GM12892 (cell line): ENCODE data around the gene MTSS2.

Experiments used
- DNase-seq: peaks from one replicate; pipeline ENCODE4 v3.0.0; 2011; ENCODE audit not compliant: insufficient read length
- FAIRE-seq: peaks from 2 replicates; lab custom pipeline; 2011; peaks lifted over from hg19 to GRCh38; lab: Jason Lieb, UNC
- POLR2A ChIP-seq: IDR thresholded peaks from 2 replicates; pipeline ENCODE4 v1.6.1; 2011; ENCODE audit warnings: low read depth, low read length, control low read depth
- POLR2AphosphoS5 ChIP-seq: IDR thresholded peaks from 2 replicates; pipeline ENCODE4 v1.6.1; 2011; ENCODE audit warnings: low read depth, low read length, control low read depth
- TAF1 ChIP-seq: IDR thresholded peaks from 2 replicates; pipeline ENCODE4 v1.6.1; 2011; ENCODE audit warnings: low read depth, mild to moderate bottlenecking, control low read depth, low read length, borderline replicate concordance

MTSS2 gene

GRCh38 chr16:70703835-70704381, 18.1 kb upstream of the MTSS2 start:
- TF ChIP-seq POLR2A, result no peak
- no peak for TF ChIP-seq TAF1
- TF ChIP-seq POLR2AphosphoS5, result no peak
- FAIRE-seq (no peak), DNase-seq (no peak)

DNA sequence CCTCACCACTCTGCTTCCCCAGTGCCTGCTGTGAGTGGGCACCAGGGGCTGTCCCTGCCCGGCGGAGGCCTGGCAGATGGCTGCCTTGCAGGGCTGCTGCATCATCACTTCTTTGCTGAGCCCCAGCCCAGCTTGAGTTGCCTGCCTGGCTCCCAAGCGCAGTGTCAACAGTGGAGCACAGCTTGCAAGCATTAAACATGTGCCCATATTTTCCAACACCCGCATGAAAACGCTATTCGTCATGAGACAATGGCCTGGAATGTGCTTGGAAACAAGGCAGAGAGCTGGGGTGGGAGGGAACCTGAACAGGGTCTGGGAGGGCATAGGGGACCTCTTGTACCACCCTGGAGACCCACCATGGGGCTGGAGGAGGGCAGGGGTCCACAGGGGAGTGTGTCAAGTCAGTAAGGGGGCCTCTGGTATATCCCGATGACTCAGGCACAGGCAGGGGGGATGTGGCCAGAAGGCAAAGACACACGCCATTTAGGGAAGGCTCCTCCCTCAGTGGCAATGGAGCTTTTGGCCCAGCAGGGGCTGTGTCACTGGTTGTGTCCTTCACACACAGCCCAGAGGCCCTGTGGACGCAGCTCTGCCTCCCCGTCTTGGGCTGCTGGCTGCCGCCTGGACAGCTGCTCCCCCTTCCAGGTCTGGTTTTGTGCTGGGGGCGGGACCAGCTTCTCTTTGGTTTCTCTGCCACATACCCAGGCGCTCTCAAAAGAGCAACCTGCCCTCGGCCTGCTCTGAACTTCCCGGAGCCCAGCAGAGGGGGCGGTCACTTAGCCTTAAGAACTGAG, 17.4 kb upstream of the MTSS2 start:
- FAIRE-seq (no peak), DNase-seq (no peak)
- TF ChIP-seq TAF1, result no peak
- TF ChIP-seq POLR2A, result no peak
- TF ChIP-seq POLR2AphosphoS5, result no peak

DNA sequence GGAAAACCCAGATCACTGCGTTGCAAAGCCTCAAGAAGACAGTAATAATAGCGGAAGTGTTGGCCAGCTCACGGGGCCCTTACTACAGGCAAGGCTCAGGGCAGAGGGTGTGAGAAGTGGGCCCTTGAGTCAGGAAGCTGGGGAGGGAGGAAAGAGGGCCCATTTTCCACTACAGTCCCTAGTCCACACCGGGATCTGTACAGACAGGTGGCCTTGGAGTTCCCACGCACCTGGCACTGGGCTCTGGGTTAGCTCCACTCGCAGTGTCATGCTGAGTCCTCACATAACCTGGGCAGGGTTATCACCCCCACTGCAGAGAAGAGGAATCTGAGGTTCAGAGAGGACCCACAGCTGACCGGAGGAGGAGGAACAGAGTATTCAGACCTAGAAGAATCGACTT, 16.8 kb upstream of the MTSS2 start:
- DNase-seq (no peak), FAIRE-seq (no peak)
- TF ChIP-seq POLR2AphosphoS5 (no peak), TAF1 (no peak), POLR2A (no peak)

GRCh38 chr16:70701998-70702397, 16.1 kb upstream of the MTSS2 start:
- no peak for TF ChIP-seq TAF1
- no peak for TF ChIP-seq POLR2AphosphoS5
- no peak for TF ChIP-seq POLR2A
- no peak for DNase-seq
- FAIRE-seq, result no peak

DNA sequence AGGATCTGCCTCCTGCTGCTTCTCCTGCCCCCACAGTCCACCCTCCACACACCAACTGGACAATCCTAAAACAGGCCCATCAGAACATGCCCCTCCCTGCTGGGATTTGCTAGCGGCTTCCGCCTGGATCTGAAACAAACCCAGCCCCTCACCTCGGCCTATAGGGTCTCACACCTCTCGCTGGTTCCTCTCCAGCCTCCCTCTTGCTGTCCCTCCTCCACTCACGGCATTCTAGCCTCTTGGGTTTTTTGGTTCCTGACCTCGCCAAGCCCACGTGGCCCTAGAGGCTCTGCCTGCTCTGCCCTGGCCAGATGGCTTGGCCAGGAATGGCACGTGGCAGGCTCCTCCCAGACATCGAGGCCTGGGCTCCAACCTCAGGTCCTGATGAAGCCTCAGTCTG, 15.7 kb upstream of the MTSS2 start:
- no peak for TF ChIP-seq TAF1
- TF ChIP-seq POLR2A, result no peak
- no peak for TF ChIP-seq POLR2AphosphoS5
- no peak for FAIRE-seq
- DNase-seq, result no peak

GRCh38 chr16:70701036-70701435, 15.2 kb upstream of the MTSS2 start:
- FAIRE-seq (no peak), DNase-seq (no peak)
- TF ChIP-seq POLR2A, result no peak
- no peak for TF ChIP-seq POLR2AphosphoS5
- TF ChIP-seq TAF1, result no peak

- TF ChIP-seq TAF1 (no peak), POLR2A (no peak), POLR2AphosphoS5 (no peak)
- FAIRE-seq (no peak), DNase-seq (no peak)
These were observed 14.5 kb upstream of the MTSS2 start for GRCh38 chr16:70700101-70701020.

DNA sequence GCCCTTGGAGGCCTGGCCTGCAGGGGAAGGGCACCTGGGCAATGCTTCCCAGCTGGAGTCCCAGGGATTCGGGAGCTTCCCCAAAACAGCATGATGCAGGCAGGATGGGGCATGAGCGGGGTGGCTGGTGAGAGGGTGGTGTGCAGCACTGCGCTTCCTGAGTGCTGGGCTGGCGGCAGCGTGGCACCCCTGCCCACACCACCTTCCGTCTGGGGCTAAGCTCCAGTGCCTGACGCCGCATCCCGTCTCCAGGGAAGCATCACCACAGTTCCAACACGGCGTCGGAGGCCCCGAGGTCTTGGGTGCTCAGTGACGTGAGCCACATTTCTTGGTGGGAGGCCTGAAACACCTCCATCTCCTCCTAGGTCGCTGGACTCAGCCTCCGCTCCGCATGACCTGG, 13.8 kb upstream of the MTSS2 start:
- FAIRE-seq, result no peak
- DNase-seq, result no peak
- TF ChIP-seq POLR2A, result no peak
- no peak for TF ChIP-seq TAF1
- TF ChIP-seq POLR2AphosphoS5, result no peak

DNA sequence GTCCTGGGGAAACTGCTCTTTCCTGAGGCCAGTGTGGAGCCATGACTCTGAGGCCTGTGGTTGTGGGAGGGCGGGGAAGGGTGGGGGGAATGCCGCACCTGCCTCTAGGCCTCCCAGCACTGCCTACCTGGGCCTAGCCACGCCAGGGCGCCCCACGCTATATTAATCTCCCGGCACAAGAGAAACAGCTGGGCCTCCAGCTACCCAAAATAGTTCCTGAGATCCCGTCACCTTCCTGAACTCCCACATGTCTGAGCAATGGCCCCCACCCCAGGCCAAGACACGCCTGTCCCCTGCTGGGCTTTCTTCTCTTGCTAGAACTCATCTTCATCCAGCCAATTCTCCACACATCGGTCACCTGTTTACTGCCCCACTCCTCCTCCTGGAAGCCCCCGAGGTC, 13.0 kb upstream of the MTSS2 start:
- TF ChIP-seq POLR2A (no peak), POLR2AphosphoS5 (no peak), TAF1 (no peak)
- DNase-seq (no peak), FAIRE-seq (no peak)

- no peak for TF ChIP-seq POLR2A
- TF ChIP-seq TAF1, result no peak
- no peak for TF ChIP-seq POLR2AphosphoS5
- no peak for DNase-seq
- no peak for FAIRE-seq
These were observed 11.8 kb upstream of the MTSS2 start for GRCh38 chr16:70697594-70698170.
